Activated CD4-positive, CD25-positive, alpha-beta regulatory T cell treated with anti-CD3 and anti-CD28 coated beads, Interleukin-2, amount 50 U/mL, for 16 hours (primary cell): ENCODE measurements around the gene ERCC6L.

Source experiments
- DNase-seq: peaks from one replicate; pipeline ENCODE4 v3.0.0-alpha.2; 2020; ENCODE audit warnings: low read depth, low spot score

Gene ERCC6L

GRCh38 chrX:72238721-72239475 lies at the start of gene ERCC6L:
TSS of gene ERCC6L (minus strand) at chrX:72239027. CDS start at chrX:72238911, 116 bp downstream.
- DNase-seq: peak; percentile 67

DNA sequence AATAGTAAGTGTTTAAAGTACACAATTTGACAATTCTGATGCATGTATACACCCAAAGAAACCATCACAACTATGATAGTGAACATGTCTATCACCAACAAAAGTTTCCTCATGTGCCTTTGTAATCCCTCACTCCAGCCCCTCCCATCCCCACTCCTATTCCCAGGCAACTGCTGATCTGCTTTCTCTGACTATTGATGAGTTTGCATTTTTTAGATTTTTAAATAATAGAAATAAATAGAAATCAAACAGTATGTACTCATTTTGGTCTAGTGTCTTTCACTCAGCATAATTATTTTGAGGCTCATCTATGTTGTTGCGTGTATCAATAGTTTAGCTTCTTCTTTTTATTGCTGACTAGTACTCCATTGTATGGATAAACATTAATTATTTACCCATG lies 43.5 kb upstream of the ERCC6L start:
- DNase-seq: no peak

- DNase-seq: no peak
These were observed 41.6 kb upstream of the ERCC6L start for GRCh38 chrX:72280321-72280845.

GRCh38 chrX:72276478-72276953 lies 37.7 kb upstream of the ERCC6L start:
- no peak for DNase-seq

- DNase-seq: no peak
These were observed 35.7 kb upstream of the ERCC6L start for GRCh38 chrX:72274526-72274925.

DNA sequence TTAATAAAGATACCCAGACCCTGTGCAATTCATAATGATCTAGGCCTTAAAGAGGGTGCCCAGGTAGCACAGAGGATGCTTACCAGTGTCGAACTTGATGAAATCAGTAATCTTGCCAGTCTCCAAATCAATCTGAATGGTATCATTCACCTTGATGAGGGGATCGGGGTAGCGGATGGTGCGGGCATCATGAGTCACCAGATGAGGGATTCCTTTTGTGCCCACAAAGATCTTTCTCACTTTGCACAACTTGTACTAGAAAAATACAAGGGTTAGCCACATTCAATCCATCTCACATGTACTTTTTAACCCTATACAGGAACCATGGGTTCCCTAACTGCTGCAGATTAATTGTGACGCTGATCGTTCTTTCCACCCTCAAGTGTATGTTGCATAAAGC lies 34.9 kb upstream of the ERCC6L start:
- DNase-seq: no peak

DNA sequence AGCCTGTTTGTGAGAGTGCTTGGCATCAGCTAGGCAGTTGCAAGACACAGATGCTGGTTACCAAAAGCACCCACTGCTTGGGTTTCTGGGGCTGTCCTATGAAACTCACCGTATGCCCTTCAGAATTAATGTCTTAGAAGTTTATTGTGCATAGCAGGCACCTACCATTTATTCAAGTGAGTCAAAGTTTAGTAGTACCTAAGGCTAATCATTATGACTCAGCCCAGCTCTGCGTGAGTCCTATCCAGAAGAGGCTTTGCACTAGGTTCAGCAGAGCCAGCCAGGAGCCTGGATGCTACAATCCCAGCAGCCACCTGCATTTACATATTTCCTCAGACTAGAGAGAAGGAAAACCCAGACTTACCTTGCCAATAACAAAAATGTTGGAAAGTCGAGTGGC lies 34.0 kb upstream of the ERCC6L start:
- no peak for DNase-seq

GRCh38 chrX:72271812-72272211 lies 33.0 kb upstream of the ERCC6L start:
- no peak for DNase-seq

- DNase-seq: no peak
These were observed 32.4 kb upstream of the ERCC6L start for GRCh38 chrX:72271091-72271788.

GRCh38 chrX:72270316-72270866 lies 31.6 kb upstream of the ERCC6L start:
- DNase-seq: no peak

- no peak for DNase-seq
These were observed 30.9 kb upstream of the ERCC6L start for GRCh38 chrX:72269671-72270251.

DNA sequence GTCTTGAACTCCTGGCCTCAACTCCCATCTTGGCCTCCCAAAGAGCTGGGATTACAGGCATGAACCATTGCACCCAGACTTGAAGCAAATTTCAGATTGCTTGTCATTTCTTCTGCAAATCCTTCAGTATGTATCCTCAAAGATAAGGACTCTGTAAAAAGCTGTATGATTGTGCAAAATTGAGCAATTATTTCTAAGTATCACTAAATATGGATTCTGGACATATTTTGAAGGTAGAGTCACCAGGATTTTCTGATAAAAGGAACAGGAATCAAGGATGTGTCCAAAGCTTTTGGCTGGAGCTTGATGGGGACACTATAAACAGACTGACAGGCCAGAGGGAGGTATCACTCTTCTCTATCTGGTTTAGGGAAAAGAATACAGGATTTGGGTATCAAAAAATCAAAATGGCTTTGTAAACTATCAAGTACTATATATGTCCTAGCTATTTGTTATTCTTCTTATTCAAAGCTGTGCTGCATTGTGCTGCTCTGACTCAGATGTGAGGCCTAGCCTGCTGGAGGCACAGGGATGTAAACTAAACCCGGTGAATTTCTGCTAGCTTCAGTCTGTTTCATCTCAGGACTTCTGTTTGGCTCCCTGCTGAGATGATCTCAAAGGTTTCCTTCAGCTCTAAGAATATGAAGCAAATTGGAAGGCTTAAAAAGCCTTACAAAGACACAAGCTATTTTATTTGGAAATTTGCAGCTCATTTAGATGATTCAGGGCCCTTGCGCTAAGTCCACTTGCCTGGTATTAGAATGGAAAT lies 30.0 kb upstream of the ERCC6L start:
- DNase-seq: no peak

GRCh38 chrX:72265263-72265662 lies 26.4 kb upstream of the ERCC6L start:
- DNase-seq: no peak

DNA sequence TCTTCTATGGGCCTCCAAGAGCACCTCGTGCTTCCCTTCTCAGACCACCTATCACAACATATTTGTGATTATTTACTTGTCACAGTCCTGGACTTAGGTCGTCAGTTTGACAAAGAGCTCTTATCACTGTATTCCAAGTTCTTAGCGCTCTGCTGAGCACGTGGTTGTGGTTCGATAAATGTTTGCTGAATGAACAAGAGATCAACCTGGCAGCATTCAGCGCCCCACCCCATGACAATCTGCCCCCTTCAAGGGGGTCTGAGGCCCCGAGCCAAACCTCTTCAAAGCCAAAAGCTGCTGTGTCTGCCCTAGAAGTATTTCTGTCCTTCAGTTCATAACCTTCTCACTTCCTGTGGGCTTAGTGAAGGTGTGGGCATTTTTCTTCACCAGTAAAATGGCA lies 23.2 kb upstream of the ERCC6L start:
- no peak for DNase-seq

DNA sequence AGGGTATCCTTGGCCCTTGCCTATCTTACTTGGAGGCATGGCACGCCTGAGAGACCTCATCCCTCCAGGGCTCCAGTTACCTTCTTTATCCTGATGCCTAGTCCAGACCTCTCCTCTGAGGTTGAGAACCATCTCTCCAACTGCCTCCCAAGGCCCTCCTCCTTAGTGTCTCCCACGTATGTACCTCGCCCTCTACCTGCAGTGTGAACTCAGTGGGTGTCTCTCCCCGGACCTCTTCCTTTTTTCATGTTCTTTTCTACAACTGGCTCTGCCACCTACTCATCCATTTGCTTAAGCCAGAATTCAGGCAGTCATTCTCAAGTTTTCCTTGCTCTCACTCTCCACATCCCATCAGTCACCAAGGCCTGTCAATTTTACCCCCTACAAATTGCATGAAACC lies 21.6 kb upstream of the ERCC6L start:
- no peak for DNase-seq

- DNase-seq: no peak
These were observed 19.3 kb upstream of the ERCC6L start for GRCh38 chrX:72258174-72258573.

GRCh38 chrX:72255864-72256263 lies 17.0 kb upstream of the ERCC6L start:
- no peak for DNase-seq

GRCh38 chrX:72255445-72255844 lies 16.6 kb upstream of the ERCC6L start:
- no peak for DNase-seq

DNA sequence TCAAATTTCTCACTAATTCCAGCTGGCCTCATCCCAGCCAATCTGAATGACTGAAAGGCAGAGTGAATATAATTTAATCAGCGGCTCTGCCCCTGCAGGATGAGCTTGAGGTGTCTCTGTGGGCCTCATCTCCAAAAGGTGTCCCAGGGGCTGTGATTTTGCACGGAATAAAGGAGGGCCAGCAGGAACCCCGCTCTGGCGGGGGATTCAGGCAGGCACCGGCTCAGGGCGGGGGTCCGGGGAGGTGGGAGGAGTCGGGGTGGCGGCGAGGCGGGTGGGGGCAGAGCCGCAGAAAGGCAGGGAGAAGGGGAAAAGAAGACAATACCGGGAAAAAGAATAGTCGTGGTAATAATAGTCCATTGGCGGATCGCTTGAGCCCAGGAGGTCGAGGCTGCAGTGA lies 16.0 kb upstream of the ERCC6L start:
- no peak for DNase-seq

DNA sequence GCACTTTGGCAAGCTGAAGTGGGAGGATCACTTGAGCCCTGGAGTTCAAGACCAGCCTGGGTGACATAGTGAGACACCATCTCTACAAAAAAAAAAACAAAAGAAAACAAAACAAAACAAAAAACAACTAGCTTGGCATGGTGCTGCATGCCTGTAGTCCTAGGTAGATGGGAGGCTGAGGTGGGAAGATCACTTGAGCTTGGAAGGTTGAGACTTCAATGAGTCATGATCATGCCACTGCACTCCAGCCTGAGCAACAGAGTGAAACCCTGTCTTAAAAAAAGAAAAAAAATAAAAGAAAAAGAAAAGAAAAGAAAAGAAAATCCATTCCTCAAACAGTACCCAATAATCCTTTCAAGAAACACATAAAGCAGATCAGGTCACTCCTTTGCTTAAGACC lies 14.9 kb upstream of the ERCC6L start:
- DNase-seq: no peak

DNA sequence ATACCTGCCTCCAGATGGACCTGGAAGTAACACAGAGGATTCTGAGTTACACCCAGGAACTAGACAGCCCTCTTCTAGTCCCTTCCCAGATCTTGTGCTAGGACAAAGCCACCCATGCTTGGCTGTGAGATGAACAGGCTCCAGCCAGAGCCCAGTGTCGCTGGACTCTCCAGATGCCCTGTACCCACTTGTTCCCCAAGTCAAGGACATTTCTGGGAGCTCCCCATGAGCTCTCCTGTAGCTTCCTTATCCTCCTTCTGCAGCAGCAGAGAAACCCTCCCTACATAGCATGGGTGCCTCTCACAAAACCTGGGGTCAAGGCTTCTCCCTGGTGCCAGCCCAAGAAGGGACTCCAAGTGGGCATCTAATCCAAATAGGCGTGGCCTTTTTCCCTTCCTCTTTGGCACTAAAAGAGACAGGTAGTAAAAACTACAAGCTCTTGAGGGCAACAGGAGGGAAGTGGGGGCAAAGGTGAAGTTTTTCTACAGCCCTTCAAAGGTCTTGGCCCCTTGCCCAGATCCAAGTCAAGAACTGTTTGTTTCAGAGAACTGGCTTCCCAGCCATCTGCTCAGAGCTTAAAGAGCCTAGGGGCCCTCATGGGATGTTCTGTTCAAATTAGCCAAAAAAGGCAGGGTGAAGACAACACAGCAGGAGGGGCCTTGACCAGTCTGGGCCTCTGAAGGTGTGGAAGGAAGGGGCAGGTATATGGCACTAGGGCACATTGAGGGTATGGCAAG lies 8.5 kb upstream of the ERCC6L start:
- no peak for DNase-seq
